GM19351 (cell line): ENCODE results near the gene PAK6.
A peak's percentile ranks its signal among the peaks of the same experiment; 100 is the strongest.

Source experiments
- ATAC-seq: cut with Tn5 transposase; IDR thresholded peaks from one replicate; pipeline ENCODE4 v1.9.1; 2021; ENCODE audit warnings: mild to moderate bottlenecking, moderate library complexity; ENCODE audit not compliant: unreplicated experiment

Gene PAK6

DNA sequence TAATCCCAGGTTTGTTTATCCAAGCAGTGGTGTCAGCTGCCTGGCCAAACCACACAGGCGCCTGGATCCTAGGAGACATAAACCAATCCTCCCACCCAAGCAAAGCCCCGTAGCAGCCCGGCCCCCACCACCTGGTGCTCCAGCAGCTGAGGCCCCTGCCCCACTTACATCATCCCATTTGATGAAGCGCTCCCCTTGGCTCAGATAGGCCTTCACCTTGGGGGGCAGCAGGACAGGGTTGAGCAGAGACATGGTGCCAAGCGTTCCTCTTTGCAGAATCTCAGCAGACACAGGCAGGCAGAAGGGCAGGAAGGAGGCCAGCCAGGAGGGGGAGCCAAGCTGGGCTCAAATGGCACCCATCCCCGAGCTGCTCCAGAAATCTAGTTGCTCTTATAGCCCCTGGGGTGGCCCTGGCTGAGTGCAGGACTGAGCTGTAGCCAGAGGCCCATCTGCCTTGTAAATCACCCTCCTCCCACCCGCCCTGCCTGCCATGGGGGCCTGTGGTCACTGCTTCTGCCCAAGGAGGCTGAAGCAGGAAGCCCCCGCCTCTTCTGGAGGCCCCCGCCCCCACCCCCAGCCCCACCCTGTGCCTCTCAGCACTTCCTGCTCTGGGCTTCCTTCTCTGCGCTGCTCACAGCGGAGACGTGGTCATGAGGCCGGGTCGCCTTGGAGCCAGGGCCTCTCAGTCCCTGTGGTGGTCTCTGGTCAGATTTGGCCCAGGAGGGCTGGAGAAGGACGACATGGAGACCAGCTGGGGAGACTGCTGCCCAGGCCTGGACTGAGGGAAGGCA is 68.8 kb downstream of the PAK6 start, which contains the start of gene PLCB2:
PLCB2 (minus strand) TSS at position 515 of the 791 bp plus-strand sequence; CDS start at position 252, 263 bp downstream.
- ATAC-seq = peak; percentile 62

DNA sequence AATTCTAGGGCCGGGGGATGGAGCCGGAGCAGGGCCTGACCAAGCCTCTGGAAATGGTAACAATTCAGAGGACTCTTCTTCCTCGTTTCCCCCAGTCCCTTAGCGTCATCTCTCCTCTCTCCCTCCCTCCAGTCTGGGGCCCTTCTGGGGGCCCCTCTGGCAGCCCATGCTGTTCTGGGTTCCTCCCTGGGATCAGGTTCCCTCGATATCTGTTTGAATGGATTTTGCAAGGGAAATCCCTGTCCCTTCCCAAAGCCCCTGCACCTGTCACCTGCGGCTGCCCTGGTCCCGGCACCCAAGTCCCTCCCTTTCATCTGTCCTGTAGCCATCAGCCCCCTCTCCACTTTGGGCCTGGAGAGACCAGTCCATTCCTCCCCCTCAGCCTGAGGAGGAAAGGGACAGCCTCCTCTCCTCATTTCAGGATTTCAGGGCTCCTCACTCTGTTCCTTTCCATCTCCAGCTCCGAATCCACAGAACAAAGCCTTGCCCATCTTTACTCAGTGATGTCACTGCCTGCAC is 70.5 kb downstream of the PAK6 start:
- no peak for ATAC-seq

DNA sequence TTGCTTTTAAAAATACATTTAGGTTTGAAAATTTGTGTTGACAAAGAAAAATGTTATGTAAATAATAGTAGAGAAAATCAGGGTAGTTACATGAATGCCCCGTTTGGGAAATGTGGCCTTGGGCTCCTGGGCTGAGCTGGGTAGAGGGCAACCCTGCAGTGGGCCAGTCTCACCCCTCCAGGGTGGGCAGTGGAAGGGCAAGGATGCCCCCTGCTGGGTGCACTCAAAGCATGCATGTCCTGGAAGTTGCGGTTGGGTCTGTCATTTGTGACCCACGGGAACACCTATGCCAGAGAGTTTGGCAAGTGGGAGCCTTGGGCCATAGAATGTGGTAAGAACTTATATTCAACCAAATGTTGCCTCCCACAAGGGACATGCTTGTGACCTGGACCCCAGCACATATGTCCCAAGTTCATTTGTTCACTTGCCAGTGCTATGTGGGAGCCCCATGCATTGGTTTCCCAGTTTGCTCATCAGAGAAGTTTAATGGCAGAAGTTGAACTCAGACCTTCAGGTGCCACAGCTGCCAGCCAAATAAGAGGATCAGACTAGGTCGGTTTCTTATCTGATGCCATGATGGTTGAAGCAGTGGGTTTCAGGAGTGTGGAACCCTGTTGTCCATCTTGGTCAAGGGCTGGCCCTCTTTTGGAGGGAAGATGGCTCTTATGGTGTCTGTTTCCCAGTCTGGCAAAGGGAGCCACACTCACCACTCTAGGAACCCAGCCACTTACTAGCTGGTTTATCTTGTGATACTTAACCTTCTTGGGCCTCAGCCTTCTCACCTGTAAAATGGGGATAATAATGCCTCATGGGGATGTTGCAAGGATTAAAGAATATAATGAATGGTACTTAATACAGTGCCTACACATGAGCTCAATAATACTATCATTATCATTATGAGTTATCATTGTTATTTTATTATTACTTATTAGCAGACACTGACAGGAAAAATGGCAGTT is 71.4 kb downstream of the PAK6 start:
- ATAC-seq = no peak

DNA sequence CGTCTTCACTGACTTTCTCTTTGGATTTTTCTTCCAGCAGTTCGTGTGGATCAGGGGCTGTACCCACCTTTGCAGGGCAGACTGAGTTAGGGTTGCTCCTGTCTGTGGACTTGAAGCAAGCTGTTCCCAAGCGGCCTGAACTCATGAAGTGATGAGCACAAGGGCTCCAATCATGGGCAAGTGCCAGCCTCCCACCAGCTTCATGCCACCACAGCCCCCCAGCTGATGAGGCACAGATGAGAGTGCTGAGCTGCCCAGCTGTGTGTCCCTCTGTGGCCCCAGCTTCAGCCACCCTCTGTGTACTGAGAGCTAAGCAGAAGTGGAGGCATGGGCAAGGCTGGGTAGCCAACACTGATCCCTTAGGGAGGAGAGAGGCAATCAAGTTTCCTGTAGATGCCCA is 72.1 kb downstream of the PAK6 start:
- no peak for ATAC-seq

DNA sequence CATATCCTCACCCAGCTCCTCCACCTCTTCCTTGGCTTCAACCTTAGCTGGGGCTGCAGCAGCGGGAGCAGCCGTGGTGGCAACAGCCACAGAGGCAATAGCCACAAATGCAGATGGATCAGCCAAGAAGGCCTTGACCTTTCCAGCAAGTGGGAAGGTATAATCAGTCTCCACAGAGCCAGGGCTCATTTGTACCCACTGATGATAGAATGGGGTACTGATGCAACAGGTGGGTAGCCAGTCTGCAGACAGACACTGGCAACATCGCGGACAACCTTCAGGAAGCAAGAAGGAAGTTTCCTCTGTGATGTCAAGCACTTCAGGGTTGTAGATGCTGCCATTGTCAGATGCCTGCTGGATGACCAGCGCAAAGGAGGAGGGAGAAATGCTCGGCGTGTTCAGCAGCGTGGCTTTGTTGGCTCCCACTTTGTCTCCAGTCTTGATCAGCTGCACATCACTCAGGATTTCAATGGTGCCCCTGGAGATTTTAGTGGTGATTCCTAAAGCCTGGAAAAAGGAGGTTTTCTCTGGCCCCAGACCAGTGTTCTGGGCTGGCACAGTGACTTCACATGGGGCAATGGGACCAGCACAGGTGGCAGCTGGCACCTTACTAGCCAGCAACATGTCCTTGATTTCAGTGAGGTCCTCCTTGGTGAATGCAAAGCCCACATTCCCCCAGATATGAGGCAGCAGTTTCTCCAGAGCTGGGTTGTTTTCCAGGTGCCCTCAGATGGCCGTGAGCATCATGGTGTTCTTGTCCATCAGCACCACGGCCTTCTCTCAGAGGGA is 73.7 kb downstream of the PAK6 start:
- ATAC-seq = no peak

DNA sequence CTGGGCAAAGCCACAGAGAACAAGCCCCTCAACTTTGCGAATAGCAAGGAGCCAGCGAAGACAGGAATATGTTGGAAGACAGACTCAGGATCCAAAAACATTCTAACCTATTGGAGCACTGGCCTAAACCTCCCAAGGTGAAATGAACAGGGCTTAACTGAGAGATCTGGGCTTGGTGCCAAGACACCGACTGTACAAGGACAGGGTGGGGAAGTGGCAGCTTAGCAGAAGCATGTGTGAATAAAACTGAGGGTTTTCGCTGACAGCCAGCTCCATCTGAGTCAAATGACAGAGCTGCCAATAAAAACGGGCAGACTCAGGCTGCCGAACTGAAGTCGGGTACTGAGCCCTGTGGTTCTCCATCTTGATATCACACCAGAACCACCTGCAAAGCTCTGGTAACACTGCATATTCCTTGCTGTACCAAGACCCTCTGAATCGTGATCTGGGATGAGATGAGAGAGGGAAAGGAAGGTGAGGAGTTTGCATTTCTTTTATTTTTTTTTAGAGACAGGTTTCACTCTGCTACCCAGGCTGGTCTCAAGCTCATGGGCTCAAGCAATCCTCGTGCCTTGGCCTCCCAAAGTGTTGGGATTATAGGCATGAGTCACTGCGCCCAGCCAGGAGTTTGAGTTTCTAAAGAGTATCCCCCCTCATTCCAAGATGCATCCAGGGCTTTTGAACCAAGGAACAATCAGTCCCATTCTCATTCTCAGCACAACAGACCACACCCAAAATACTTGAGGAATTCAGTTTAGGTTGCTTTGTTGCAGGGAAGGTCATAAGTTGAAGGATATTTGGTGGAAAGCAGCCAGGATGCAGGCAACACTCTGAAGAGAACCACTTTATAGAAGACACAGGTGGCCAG is 74.9 kb downstream of the PAK6 start:
- ATAC-seq = no peak

DNA sequence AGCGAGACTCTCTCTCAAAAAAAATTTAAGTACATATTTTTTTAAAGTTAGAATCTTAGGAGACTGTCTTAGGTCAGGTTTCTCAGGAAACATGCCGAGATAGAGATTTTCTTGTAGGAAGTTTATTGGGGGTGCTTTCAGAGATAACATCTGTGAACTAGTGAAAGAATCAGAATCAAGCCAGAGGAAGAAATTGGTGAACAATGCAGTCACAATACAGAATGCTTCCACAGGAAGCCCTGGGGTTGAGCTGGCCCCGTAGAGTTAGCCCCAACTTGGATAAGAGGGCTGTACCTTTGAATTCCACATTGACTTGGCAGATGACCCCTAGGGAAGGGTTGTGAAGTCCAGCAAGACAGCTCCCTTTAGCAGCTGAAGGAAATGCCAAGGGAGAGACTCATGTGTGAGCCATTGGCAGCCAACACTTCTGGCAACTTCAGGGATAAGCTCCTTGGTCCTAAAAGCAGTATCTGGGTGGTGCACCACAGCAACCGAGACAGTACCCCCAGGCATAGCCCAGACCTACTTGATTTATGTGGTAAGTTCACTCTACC is 75.9 kb downstream of the PAK6 start:
- ATAC-seq = no peak

DNA sequence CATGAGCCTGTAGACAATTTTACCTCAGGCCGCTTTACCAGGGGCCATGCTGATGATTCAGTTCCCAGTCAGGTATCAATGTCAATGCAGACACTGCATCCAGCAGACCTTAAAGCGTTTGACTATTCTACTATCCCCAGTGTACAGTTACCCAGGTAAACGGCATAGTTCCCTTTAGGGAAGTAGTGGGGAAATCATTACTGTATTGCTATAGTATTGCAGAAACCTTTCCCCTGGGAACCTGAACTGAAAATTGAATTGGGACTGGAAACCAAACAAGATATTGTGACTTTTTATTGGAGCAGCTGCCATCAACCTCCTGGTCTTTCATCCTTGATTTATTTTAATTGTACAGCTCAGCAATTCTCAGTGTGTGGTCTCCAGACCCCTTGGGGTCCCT is 78.1 kb downstream of the PAK6 start:
- ATAC-seq = no peak

DNA sequence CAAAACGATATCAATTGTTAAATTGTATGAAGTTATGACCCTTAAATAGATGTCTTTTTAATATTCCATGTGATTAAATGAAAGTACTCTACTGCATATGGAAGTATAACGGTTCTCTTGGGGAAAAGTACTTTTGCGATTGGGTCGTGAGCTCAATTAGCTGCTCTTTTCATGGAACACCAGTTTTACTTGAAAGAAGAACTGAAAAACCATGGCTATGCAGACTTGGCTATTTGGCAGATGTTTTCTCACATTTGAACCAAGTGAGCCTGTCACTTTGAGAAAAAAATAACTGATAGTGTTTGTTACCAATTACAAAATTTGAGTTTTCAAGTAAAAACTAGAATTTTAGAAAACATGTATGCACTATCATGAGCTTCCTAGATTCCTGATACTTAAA is 78.7 kb downstream of the PAK6 start:
- ATAC-seq = no peak

DNA sequence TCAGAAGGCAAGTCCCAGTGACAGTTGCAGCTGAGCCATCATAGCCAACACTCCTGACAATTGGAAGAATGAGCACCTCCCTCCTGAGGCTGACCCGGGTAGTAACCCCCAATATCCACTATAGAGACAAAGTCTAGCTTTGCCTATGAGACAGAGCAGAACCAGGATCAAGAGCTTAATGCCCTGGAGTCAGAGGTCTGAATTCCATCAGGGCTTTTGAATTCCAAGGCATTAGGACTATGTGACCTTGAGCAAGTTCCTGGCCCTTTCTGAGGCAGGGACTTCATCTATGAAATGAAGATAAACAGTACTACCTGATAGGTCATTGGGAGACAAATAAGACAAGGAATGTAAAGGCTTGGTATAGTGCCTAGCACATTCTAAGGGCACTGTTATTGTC is 81.5 kb downstream of the PAK6 start:
- no peak for ATAC-seq

DNA sequence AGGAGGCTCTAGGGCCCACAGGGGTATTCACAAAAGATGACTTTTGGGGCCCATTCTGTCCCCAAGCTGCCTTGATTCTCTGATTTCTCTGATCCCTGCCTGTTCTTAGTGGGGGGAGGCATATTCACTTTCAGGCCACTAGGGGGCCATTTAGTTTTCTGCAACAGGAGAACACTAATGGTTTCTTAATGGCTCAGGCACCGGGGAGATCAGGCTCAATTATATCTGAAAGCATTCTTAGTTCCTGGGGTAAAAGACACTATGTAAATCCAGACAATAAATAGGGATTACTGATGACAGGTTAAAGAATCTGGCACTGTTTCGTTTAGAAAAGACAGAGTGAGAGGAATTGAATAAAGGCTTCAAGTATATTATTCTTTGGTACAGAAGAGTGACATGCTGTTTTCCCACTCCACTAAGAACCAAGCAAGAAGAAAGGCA is 82.1 kb downstream of the PAK6 start:
- ATAC-seq = no peak

DNA sequence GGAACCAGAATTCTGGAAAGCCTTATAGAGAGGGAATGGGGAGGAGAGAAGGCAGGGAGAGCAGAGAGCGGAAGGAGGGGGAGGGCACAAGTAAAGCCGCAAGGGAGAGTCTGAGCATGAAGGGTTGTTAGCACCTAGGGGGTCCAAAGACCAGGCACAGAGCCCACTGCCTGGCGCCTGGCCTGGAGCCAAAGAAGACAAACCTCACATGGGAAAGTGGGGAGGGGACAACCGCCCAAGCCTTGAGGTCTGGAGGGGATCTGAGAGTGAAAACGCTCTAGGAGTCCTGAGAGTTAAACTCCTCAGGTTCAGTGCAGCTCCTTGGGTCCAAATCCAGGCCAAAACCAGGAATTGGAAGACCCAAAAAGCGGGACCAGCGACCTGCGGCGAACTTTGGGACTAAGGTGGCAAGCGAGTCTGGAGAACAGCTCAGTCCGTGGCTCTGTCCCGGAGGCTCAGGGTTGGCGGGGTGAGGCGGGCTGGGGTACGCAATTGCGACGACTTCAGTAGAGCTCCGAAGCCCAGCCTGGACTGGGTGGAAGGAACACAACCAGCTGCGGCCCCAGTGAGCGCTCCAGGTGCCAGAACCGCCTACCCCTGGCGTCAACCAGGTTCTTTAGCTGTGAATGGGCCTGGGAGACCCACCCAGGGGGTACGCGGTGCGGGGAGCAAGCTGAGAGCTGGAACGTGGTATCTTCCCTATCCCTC is 83.8 kb downstream of the PAK6 start:
- no peak for ATAC-seq

DNA sequence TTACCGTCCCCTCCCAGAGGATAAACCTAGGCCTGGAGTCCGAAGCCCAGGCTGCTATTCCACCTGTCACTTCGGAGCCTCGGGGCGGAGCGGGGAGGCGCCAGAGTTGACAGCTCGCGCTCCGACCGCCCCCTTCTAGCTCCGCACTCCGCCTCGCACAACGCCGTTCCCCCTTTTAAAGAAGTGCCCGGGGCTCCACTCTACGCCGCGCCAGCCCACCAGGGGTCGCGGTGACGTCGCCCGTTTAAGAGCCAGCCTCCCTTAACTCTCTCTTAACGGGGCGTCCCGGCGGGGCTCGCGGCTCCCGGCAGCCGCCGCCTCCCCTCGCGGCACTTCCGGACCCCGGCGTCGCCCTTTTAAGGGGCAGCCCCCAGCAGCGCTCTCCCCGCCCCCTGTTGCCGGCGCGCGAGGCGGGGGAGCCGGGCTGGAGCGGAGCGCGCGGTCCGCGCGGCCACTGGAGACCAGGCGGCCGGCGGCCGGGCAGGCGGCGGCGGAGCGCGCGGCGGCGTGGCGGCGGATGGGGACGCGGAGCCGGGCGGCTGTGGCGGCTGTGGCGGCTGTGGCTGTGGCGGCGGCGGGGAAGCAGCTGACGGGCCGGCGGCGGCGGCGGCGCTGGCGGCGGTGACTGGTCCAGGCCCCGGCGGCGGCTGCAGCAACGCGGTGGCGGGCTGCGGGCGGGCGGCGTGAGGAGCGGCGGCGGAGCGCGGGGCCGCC is 84.5 kb downstream of the PAK6 start, which contains the start of gene INAFM2:
INAFM2 (plus strand) TSS at position 454 of the 714 bp plus-strand sequence. CDS start 364 bp downstream, outside the sequence.
- peak; percentile 80 for ATAC-seq

DNA sequence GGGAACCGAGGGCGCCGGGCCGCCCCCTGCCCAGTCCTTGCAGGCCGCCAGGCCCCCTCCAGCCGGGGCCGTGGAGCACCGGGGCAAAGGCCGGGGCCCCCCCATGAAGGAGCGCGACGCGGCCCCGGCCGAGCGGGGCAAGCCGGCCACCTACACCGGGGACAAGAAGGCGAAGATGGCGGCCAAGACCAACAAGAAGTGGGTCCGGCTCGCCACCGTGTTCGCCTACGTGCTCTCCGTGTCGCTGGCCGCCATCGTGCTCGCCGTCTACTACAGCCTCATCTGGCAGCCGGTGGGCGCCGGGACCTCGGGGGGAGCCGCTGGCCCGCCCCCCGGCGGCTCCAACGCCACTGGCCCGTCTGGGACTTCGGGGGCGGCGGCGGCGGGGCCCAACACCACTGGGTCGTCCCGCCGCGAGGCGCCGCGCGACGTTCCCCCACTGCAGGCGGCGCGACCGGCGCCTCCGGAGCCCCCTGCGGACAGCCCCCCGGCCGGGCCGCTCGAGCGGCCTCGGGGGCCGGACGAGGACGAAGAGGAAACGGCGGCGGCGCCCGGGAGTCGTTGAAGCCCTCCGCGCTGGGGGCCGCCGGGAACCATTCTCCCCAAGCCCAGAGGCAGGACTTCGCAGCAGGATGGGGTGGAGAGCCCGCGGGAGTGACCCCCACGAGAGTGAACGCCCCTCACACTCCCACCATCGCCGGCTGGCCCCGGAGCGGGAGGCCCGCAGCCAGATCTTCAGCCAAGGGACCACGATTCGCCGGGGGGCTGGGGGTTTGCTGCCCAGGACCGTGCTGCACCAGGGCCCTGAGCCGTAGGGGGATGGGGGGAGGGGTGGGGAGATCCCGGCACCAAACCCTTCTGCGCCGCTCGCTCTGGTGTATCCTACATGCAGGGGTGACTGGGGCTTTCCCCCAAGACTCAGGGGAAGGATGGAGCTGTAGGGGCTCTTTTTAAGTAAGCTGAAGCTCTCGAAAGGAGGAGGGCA is 85.4 kb downstream of the PAK6 start:
- ATAC-seq = no peak

DNA sequence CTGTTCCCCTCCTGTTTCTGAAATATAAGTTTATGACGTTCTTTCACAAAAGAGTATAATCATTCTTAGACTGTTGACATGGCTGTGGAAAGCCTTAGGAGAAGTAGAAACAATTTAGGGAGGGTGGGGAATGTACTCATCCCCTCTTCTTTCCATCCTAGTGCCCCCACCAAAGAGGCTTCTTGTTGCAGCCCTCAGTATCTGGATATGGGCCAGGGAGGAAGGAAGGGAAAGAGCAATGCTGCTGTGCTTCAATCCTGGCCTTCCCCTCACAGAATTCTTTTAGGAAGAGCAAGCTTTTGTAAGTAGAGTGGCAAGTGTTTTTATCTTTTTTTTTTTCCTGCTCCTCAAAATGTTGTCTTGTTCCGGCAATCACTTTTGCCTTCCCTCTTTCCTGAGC is 86.3 kb downstream of the PAK6 start:
- no peak for ATAC-seq

DNA sequence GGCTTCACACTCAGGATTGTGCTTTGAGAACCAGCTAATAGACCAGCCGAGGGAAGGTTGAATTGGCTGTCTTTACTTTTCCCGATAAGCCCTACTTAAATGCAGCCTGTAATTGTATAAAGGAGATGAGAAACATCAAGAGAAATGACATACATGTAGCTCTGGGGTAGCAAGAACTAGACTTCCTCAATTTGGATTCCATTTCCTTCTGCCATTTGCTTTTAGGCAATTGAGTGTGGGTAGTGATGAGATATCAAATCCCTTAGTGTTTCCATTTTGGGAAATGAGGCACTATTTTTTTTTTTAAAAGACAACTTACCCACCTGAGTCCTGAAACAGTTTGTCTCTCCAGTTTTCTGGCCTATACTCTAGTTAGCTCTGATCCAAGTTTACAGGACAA is 86.8 kb downstream of the PAK6 start:
- ATAC-seq = no peak
